NCI-H69 (cell line): ENCODE data around the gene FOXL3.
"Not testable (repeated sequence)": the region's sequence is repeated elsewhere in the genome, so short reads cannot be mapped to it uniquely, and the experiment has no call there.

Experiments
- DNase-seq: peaks from one replicate; lab custom pipeline; 2025; lab: John Stamatoyannopoulos, UW

FOXL3 gene

GRCh38 chr7:289209-289755, 688 bp upstream of the FOXL3 start:
- no peak for DNase-seq

- no peak for DNase-seq
Observed at GRCh38 chr7:290554-291372, 793 bp downstream of the FOXL3 start.

- no peak for DNase-seq
Observed at GRCh38 chr7:291373-292092, 1.6 kb downstream of the FOXL3 start.

GRCh38 chr7:292226-292625, 2.3 kb downstream of the FOXL3 start:
- no peak for DNase-seq

GRCh38 chr7:292826-293225, 2.9 kb downstream of the FOXL3 start:
- DNase-seq = no peak

- DNase-seq = no peak
Observed at GRCh38 chr7:293681-294439, 3.9 kb downstream of the FOXL3 start.

- DNase-seq = no peak
Observed at GRCh38 chr7:294440-295154, 4.6 kb downstream of the FOXL3 start.

- DNase-seq = no peak
Observed at GRCh38 chr7:295155-296154, 5.5 kb downstream of the FOXL3 start.

- DNase-seq = no peak
Observed at GRCh38 chr7:296373-296945, 6.5 kb downstream of the FOXL3 start.

- DNase-seq = not testable (repeated sequence)
Observed at GRCh38 chr7:297141-297540, 7.2 kb downstream of the FOXL3 start.

GRCh38 chr7:297611-298374, 7.8 kb downstream of the FOXL3 start:
- DNase-seq = no peak

GRCh38 chr7:298375-298702, 8.4 kb downstream of the FOXL3 start:
- DNase-seq = no peak

- DNase-seq = no peak
Observed at GRCh38 chr7:298743-299142, 8.8 kb downstream of the FOXL3 start.

GRCh38 chr7:299169-299568, 9.2 kb downstream of the FOXL3 start:
- DNase-seq = no peak

- no peak for DNase-seq
Observed at GRCh38 chr7:299628-300027, 9.7 kb downstream of the FOXL3 start.

GRCh38 chr7:300048-300447, 10.1 kb downstream of the FOXL3 start:
- no peak for DNase-seq

GRCh38 chr7:300546-301290, 10.7 kb downstream of the FOXL3 start:
- no peak for DNase-seq

GRCh38 chr7:301291-302053, 11.5 kb downstream of the FOXL3 start:
- DNase-seq = no peak
